HCT116 (cell line): ENCODE results near the gene IRF4. TPM values are rescaled to one million over a fixed set of nuclear protein-coding genes. Genes with fewer than 3 reads are reported as not detected.

Experiments used
- ATAC-seq: fragments of 200-7000 bp; cut with Tn5 transposase; 2 replicates; pipeline ENCODE4 v1.9.1; 2020; ENCODE audit warnings: mild to moderate bottlenecking, moderate library complexity
- BruUV-seq: library from RNA; stranded (reverse); fragments of 400-500 nt; replicated peaks from 2 replicates; lab custom pipeline; 2021; lab: Mats Ljungman, UMichigan
- CTCF ChIA-PET: fragments of 300-600 bp; sonication (Branson Sonifier 250); formaldehyde crosslinking; loops from one replicate; lab custom pipeline; 2021; ENCODE audit warnings: antibody characterized with exemption; lab: Charles Lee
- POLR2A ChIA-PET: fragments of 300-600, 350-600 bp; sonication (Branson Sonifier 250); formaldehyde crosslinking; loops from one replicate; lab custom pipeline; 2021; ENCODE audit warnings: antibody characterized with exemption; lab: Charles Lee
- RAD21 ChIA-PET, 2 experiments: fragments of 300-600 bp; sonication (Branson Sonifier 250); formaldehyde crosslinking; loops; one replicate each; lab custom pipeline; 2023; ENCODE audit warnings: low total read pairs in 2 of 2; ENCODE audit not compliant: uncharacterized antibody in 2 of 2, unreplicated experiment in 2 of 2, low non-redundant PET in 1 of 2; lab: Charles Lee
- DNase-seq: peaks from one replicate; pipeline ENCODE4 v3.0.0-alpha.2; 2010; ENCODE audit warnings: low read depth, low spot score
- H2AFZ ChIP-seq: fragments of 200-600 bp; shearing (Covaris generic), sonication (generic); 2 replicates; pipeline ENCODE4 v1.6.1; 2017; ENCODE audit warnings: low read depth, mixed run types, mixed read lengths, antibody characterized with exemption, low read length; ENCODE audit not compliant: poor library complexity, severe bottlenecking
- H3K27ac ChIP-seq: 2 replicates; pipeline ENCODE4 v1.5.1; 2012; ENCODE audit warnings: low read depth, low read length
- H3K27me3 ChIP-seq: fragments of 200-600 bp; sonication (generic); 2 replicates; pipeline ENCODE4 v1.6.1; 2016; ENCODE audit warnings: mixed run types, low read length, mixed read lengths; ENCODE audit not compliant: insufficient read depth
- H3K36me3 ChIP-seq, 2 experiments: fragments of 200-500 bp in 1 of 2; fragments of 200-600 bp in 1 of 2; sonication (Bioruptor generic) in 1 of 2; sonication (generic) in 1 of 2; 2 replicates each; pipeline versions ENCODE4 v1.5.1 to v1.6.1; 2014 to 2016; ENCODE audit warnings: low read length in 2 of 2, inconsistent platforms in 1 of 2, mixed read lengths in 1 of 2, mixed run types in 1 of 2; ENCODE audit not compliant: insufficient read depth in 2 of 2, control insufficient read depth in 1 of 2
- H3K4me1 ChIP-seq, 2 experiments: fragments of 200-600 bp in 1 of 2; sonication (generic) in 1 of 2; 2 replicates each; pipeline versions ENCODE4 v1.5.1 to v1.6.1; 2012 to 2017; ENCODE audit warnings: low read length in 2 of 2, inconsistent platforms in 1 of 2, mild to moderate bottlenecking in 1 of 2, mixed read lengths in 1 of 2, mixed run types in 1 of 2, moderate library complexity in 1 of 2; ENCODE audit not compliant: insufficient read depth in 2 of 2, control insufficient read depth in 1 of 2
- H3K4me2 ChIP-seq: fragments of 200-600 bp; sonication (generic); 2 replicates; pipeline ENCODE4 v1.6.1; 2017; ENCODE audit warnings: mixed run types, low read length, mixed read lengths
- H3K4me3 ChIP-seq, 2 experiments: fragments of 200-600 bp in 1 of 2; sonication (generic) in 1 of 2; replicated peaks in 1 of 2; 2 replicates each; pipeline ENCODE4 v1.5.1; 2011 to 2016; ENCODE audit warnings: low read length in 2 of 2, control low read depth in 1 of 2, low read depth in 1 of 2, mild to moderate bottlenecking in 1 of 2, mixed read lengths in 1 of 2, mixed run types in 1 of 2
- H3K79me2 ChIP-seq: fragments of 200-600 bp; sonication (generic); 2 replicates; pipeline ENCODE4 v1.6.1; 2017; ENCODE audit warnings: mild to moderate bottlenecking, mixed run types, low read length, moderate library complexity, mixed read lengths; ENCODE audit not compliant: insufficient read depth
- H3K9ac ChIP-seq: fragments of 200-600 bp; sonication (generic); 2 replicates; pipeline ENCODE4 v1.6.1; 2016; ENCODE audit warnings: low read length, mixed read lengths
- H3K9me2 ChIP-seq: fragments of 200-600 bp; sonication (generic), shearing (Covaris generic); 2 replicates; pipeline ENCODE4 v1.6.1; 2017; ENCODE audit warnings: mixed run types, mild to moderate bottlenecking, moderate library complexity; ENCODE audit not compliant: insufficient read depth
- H3K9me3 ChIP-seq, 2 experiments: fragments of 200-500 bp in 1 of 2; fragments of 200-600 bp in 1 of 2; sonication (Bioruptor generic) in 1 of 2; sonication (generic) in 1 of 2; 2 replicates each; pipeline ENCODE4 v1.6.1; 2014 to 2017; ENCODE audit warnings: low read length in 2 of 2, mixed read lengths in 2 of 2, inconsistent platforms in 1 of 2, low read depth in 1 of 2, mild to moderate bottlenecking in 1 of 2, mixed run types in 1 of 2, moderate library complexity in 1 of 2; ENCODE audit not compliant: control insufficient read depth in 1 of 2, insufficient read depth in 1 of 2
- H4K20me1 ChIP-seq: fragments of 200-600 bp; sonication (generic), shearing (Covaris generic); 2 replicates; pipeline ENCODE4 v1.6.1; 2017; ENCODE audit warnings: mixed run types, mild to moderate bottlenecking, moderate library complexity; ENCODE audit not compliant: insufficient read depth
- CBX3 ChIP-seq: IDR thresholded peaks from 2 replicates; pipeline ENCODE4 v1.6.1; 2012; ENCODE audit warnings: low read depth
- CEBPB ChIP-seq: IDR thresholded peaks from 2 replicates; pipeline ENCODE4 v1.6.1; 2012; ENCODE audit warnings: low read depth
- EGR1 ChIP-seq: IDR thresholded peaks from 2 replicates; pipeline ENCODE4 v1.6.1; 2012; ENCODE audit warnings: low read depth
- EZH2 ChIP-seq: fragments of 200-600 bp; sonication (generic); IDR thresholded peaks from 2 replicates; pipeline ENCODE4 v1.6.1; 2017; ENCODE audit warnings: antibody characterized with exemption, mixed run types
- JUND ChIP-seq: IDR thresholded peaks from 2 replicates; pipeline ENCODE4 v1.6.1; 2012
- POLR2A ChIP-seq: IDR thresholded peaks from 2 replicates; pipeline ENCODE4 v1.7.0; 2011; ENCODE audit warnings: borderline replicate concordance; ENCODE audit not compliant: insufficient read depth, insufficient read length; ENCODE audit errors: extremely low read depth
- POLR2AphosphoS5 ChIP-seq: IDR thresholded peaks from 2 replicates; pipeline ENCODE4 v1.6.1; 2011; ENCODE audit warnings: mild to moderate bottlenecking, low read depth, low read length, moderate library complexity
- RAD21 ChIP-seq: IDR thresholded peaks from 2 replicates; pipeline ENCODE4 v1.6.1; 2012; ENCODE audit warnings: low read depth, mild to moderate bottlenecking
- REST ChIP-seq: IDR thresholded peaks from 2 replicates; pipeline ENCODE4 v1.6.1; 2012; ENCODE audit warnings: low read depth
- SIN3A ChIP-seq: IDR thresholded peaks from 2 replicates; pipeline ENCODE4 v1.6.1; 2012; ENCODE audit warnings: low read depth
- SRF ChIP-seq: IDR thresholded peaks from 2 replicates; pipeline ENCODE4 v1.6.1; 2012; ENCODE audit warnings: low read depth
- TCF7L2 ChIP-seq: IDR thresholded peaks from 2 replicates; pipeline ENCODE4 v1.7.0; 2011; ENCODE audit warnings: borderline replicate concordance, inconsistent platforms; ENCODE audit not compliant: insufficient read depth, insufficient read length; ENCODE audit errors: extremely low read depth
- YY1 ChIP-seq: IDR thresholded peaks from 2 replicates; pipeline ENCODE4 v1.6.1; 2011; ENCODE audit warnings: low read length, low read depth, moderate library complexity, mild to moderate bottlenecking; ENCODE audit not compliant: insufficient replicate concordance; ENCODE audit errors: extremely low read depth
- ZFX ChIP-seq: fragments of 450-650 bp; IDR thresholded peaks from 2 replicates; pipeline ENCODE4 v1.6.1; 2017
- intact Hi-C: fragments of 100-400 bp; cut with micrococcal nuclease; formaldehyde crosslinking; loops from 2 replicates; pipeline ENCODE4 v1.10.0; 2022
- total RNA-seq: library from RNA; stranded (reverse); gene quantifications from one replicate; pipeline ENCODE4 v1.2.1, GENCODE V29; 2021; ENCODE audit not compliant: unreplicated experiment
- TF ChIP-seq, protein P1 (sequence below), 3 experiments: fragments of 200-600 bp in 1 of 3; sonication (generic) in 1 of 3; IDR thresholded peaks in 2 of 3; conservative IDR thresholded peaks in 1 of 3; 2 replicates each; pipeline ENCODE4 v1.5.1; 2012 to 2017; ENCODE audit warnings: low read depth in 2 of 3, low read length in 2 of 3, antibody characterized with exemption in 1 of 3, borderline replicate concordance in 1 of 3, control low read depth in 1 of 3, mild to moderate bottlenecking in 1 of 3, mixed read lengths in 1 of 3, mixed run types in 1 of 3, moderate library complexity in 1 of 3; ENCODE audit not compliant: insufficient read depth in 1 of 3

IRF4 gene
- total RNA-seq, 1 experiment from 2014 or later: 1.2 TPM

- BruUV-seq: no TSS peak
- H4K20me1 ChIP-seq: no peaks in the 10 kb centered on the region
- H3K4me2 ChIP-seq: no peak overlapping the region
- TF ChIP-seq CEBPB (no peak), SRF (no peak)
- no peaks in the 10 kb centered on the region for H3K36me3 ChIP-seq
- ChIA-PET RAD21 (no interaction called here), CTCF (no interaction called here), POLR2A (no interaction called here)
- H3K9ac ChIP-seq: no peak overlapping the region
- intact Hi-C loops: no loop called here
- H3K27me3 ChIP-seq: 0 out of 2 replicates have a peak, but pooled peaks cover 5% of the 10 kb centered on the region
- no peak overlapping the region for H3K27ac ChIP-seq
- H3K9me2 ChIP-seq: no peaks in the 10 kb centered on the region
- ATAC-seq: no peak; the same call in 1 of the 2 replicates
- no peaks in the 10 kb centered on the region for H3K4me1 ChIP-seq
- no peak overlapping the region for H3K4me3 ChIP-seq
- no peak for DNase-seq
- H3K79me2 ChIP-seq: no peaks in the 10 kb centered on the region
- no peaks in the 10 kb centered on the region for H3K9me3 ChIP-seq
- H2AFZ ChIP-seq: no peak overlapping the region
Observed at GRCh38 chr6:453152-453551, 61.6 kb downstream of the IRF4 start.

DNA sequence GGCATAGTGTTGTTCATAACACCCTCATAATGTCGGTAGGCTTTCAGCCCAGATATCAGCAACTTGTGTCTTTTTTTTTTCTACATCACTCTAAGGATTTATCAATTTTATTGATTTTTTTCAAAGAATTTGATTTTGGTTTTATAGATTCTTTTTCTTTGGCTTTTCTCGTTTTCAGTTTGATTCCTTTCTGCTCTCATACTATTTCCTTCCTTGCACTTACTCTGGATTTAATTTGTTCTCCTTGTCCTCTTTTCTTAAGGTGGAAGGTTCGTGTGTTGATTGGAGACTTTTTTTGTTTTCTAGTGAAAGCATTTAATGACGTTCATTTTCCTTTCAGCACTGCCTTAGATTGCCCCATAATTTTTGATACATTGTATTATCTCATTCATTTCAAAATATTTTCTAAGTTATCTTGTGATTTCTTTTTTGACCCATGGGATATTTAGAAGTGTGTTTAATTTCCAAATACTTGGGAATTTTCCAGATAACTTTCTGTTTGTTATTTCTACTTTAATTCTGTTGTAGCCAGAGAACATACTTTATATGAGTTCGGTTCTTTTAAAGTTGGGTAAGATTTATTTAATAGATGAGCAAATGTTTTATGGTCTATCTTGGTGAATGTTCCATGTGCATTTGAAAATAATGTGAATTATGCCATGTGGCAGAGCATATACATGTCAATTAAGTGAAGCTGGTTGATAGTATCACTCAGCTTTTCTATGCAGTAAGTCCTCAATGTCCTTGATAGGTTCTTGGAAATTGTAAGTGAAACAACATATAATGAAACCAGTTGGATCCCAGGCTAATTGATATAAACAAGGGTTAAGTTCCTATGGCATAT lies 62.8 kb downstream of the IRF4 start:
- H3K9me2 ChIP-seq: no peaks in the 10 kb centered on the region
- no peaks in the 10 kb centered on the region for H3K79me2 ChIP-seq
- no peaks in the 10 kb centered on the region for H4K20me1 ChIP-seq
- ChIA-PET POLR2A (no interaction called here), RAD21 (no interaction called here), CTCF (no interaction called here)
- no peak overlapping the region for H3K4me3 ChIP-seq
- no peaks in the 10 kb centered on the region for H3K9me3 ChIP-seq
- no peaks in the 10 kb centered on the region for H3K4me1 ChIP-seq
- DNase-seq (no peak), ATAC-seq (no peak)
- no peak overlapping the region for H2AFZ ChIP-seq
- no peak overlapping the region for H3K4me2 ChIP-seq
- no peaks in the 10 kb centered on the region for H3K36me3 ChIP-seq
- intact Hi-C loops: no loop called here
- no peak overlapping the region for H3K9ac ChIP-seq
- BruUV-seq: no TSS peak
- H3K27ac ChIP-seq: no peak overlapping the region
- 0 out of 2 replicates have a peak, but pooled peaks cover 5% of the 10 kb centered on the region for H3K27me3 ChIP-seq
- TF ChIP-seq POLR2AphosphoS5 (no peak), ZFX (no peak), JUND (no peak), RAD21 (no peak), SIN3A (no peak), REST (no peak), TCF7L2 (no peak), SRF (no peak), CBX3 (no peak), POLR2A (no peak), EGR1 (no peak), YY1 (no peak), EZH2 (no peak)
- TF ChIP-seq, protein P1, sequence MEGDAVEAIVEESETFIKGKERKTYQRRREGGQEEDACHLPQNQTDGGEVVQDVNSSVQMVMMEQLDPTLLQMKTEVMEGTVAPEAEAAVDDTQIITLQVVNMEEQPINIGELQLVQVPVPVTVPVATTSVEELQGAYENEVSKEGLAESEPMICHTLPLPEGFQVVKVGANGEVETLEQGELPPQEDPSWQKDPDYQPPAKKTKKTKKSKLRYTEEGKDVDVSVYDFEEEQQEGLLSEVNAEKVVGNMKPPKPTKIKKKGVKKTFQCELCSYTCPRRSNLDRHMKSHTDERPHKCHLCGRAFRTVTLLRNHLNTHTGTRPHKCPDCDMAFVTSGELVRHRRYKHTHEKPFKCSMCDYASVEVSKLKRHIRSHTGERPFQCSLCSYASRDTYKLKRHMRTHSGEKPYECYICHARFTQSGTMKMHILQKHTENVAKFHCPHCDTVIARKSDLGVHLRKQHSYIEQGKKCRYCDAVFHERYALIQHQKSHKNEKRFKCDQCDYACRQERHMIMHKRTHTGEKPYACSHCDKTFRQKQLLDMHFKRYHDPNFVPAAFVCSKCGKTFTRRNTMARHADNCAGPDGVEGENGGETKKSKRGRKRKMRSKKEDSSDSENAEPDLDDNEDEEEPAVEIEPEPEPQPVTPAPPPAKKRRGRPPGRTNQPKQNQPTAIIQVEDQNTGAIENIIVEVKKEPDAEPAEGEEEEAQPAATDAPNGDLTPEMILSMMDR (IDR thresholded peaks at IDR 0.05 in 2 of 3, conservative IDR thresholded peaks at IDR 0.05 in 1 of 3; ENCODE audit: borderline replicate concordance in 1 of 3, insufficient read depth in 1 of 3, low read depth in 2 of 3, low read length in 2 of 3): no peak
